OCI-LY7 (cell line): Measurements from ENCODE around the gene RPP25L. TPM values are rescaled to one million over a fixed set of nuclear protein-coding genes. Genes with fewer than 3 reads are reported as not detected.

Source experiments
- BruUV-seq: library from RNA; stranded (reverse); fragments of 400-500 nt; replicated peaks from 2 replicates; lab custom pipeline; 2021; lab: Mats Ljungman, UMichigan
- CTCF ChIA-PET: fragments of 300-600 bp; sonication (Branson Sonifier 250); formaldehyde crosslinking; loops from one replicate; lab custom pipeline; 2022; ENCODE audit warnings: antibody characterized with exemption; ENCODE audit not compliant: unreplicated experiment; lab: Charles Lee
- POLR2A ChIA-PET: fragments of 300-600 bp; sonication (Branson Sonifier 250); formaldehyde crosslinking; loops from one replicate; lab custom pipeline; 2022; ENCODE audit warnings: antibody characterized with exemption; lab: Charles Lee
- DNase-seq: peaks from one replicate; pipeline ENCODE4 v3.0.0-alpha.2; 2015; ENCODE audit warnings: low spot score
- H2AFZ ChIP-seq: fragments of 200-600 bp; sonication (generic), shearing (Covaris generic); 2 replicates; pipeline ENCODE4 v1.6.1; 2014; ENCODE audit warnings: mild to moderate bottlenecking, antibody characterized with exemption, low read length, moderate library complexity
- H3K27ac ChIP-seq: fragments of 200-600 bp; sonication (generic); 2 replicates; pipeline ENCODE4 v1.5.1; 2014; ENCODE audit warnings: mixed run types, low read depth, mild to moderate bottlenecking, moderate library complexity, low read length, inconsistent platforms; ENCODE audit not compliant: poor library complexity, severe bottlenecking
- H3K36me3 ChIP-seq: fragments of 200-600 bp; sonication (generic); 2 replicates; pipeline ENCODE4 v1.6.1; 2014; ENCODE audit warnings: mild to moderate bottlenecking, antibody characterized with exemption, low read length, moderate library complexity, mixed read lengths; ENCODE audit not compliant: insufficient read depth
- H3K4me1 ChIP-seq: fragments of 200-600 bp; sonication (generic); 2 replicates; pipeline ENCODE4 v1.5.1; 2014; ENCODE audit warnings: mild to moderate bottlenecking, low read length; ENCODE audit not compliant: insufficient read depth, poor library complexity, severe bottlenecking
- H3K4me2 ChIP-seq: fragments of 200-600 bp; sonication (generic); 2 replicates; pipeline ENCODE4 v1.6.1; 2014; ENCODE audit warnings: mild to moderate bottlenecking, low read length
- H3K4me3 ChIP-seq: fragments of 200-600 bp; sonication (generic); 2 replicates; pipeline ENCODE4 v1.5.1; 2014; ENCODE audit warnings: mild to moderate bottlenecking, low read depth, low read length; ENCODE audit not compliant: poor library complexity, severe bottlenecking
- H3K79me2 ChIP-seq: fragments of 200-600 bp; sonication (generic); 2 replicates; pipeline ENCODE4 v1.6.1; 2016; ENCODE audit warnings: low read depth, mild to moderate bottlenecking, low read length, moderate library complexity, mixed read lengths; ENCODE audit not compliant: insufficient read depth
- H3K9me2 ChIP-seq: fragments of 200-600 bp; sonication (generic); 2 replicates; pipeline ENCODE4 v1.6.1; 2016; ENCODE audit warnings: mild to moderate bottlenecking, low read length, mixed read lengths; ENCODE audit not compliant: insufficient read depth
- H3K9me3 ChIP-seq: fragments of 200-600 bp; sonication (generic); 2 replicates; pipeline ENCODE4 v1.6.1; 2014; ENCODE audit warnings: mild to moderate bottlenecking, mixed run types, low read length, mixed read lengths
- H4K20me1 ChIP-seq: fragments of 200-600 bp; sonication (generic); 2 replicates; pipeline ENCODE4 v1.6.1; 2014; ENCODE audit warnings: mild to moderate bottlenecking, antibody characterized with exemption, low read length, moderate library complexity, mixed read lengths; ENCODE audit not compliant: insufficient read depth
- CTCF ChIP-seq: fragments of 200-600 bp; sonication (generic); conservative IDR thresholded peaks from 2 replicates; pipeline ENCODE4 v1.5.1; 2014; ENCODE audit warnings: mild to moderate bottlenecking, antibody characterized with exemption, low read length, moderate library complexity, mixed read lengths
- EZH2phosphoT487 ChIP-seq: fragments of 200-600 bp; sonication (generic); IDR thresholded peaks from 2 replicates; pipeline ENCODE4 v1.6.1; 2018; ENCODE audit warnings: low read depth, borderline replicate concordance, mild to moderate bottlenecking, mixed run types, antibody characterized with exemption, low read length, moderate library complexity, mixed read lengths
- intact Hi-C: fragments of 100-400 bp; cut with micrococcal nuclease; formaldehyde crosslinking; loops from one replicate; pipeline ENCODE4 v1.10.0; 2022; ENCODE audit not compliant: unreplicated experiment
- total RNA-seq, 2 experiments: library from RNA; depleted of rRNA in 1 of 2; stranded (reverse); fragments of >200 nt in 1 of 2; shearing (Covaris generic) in 1 of 2; gene quantifications; 2 replicates each; pipeline ENCODE4 v1.2.3, GENCODE V29; 2014 to 2022

The RPP25L gene
- total RNA-seq, 2 experiments from 2014 or later: 33.7 to 40.3 TPM

DNA sequence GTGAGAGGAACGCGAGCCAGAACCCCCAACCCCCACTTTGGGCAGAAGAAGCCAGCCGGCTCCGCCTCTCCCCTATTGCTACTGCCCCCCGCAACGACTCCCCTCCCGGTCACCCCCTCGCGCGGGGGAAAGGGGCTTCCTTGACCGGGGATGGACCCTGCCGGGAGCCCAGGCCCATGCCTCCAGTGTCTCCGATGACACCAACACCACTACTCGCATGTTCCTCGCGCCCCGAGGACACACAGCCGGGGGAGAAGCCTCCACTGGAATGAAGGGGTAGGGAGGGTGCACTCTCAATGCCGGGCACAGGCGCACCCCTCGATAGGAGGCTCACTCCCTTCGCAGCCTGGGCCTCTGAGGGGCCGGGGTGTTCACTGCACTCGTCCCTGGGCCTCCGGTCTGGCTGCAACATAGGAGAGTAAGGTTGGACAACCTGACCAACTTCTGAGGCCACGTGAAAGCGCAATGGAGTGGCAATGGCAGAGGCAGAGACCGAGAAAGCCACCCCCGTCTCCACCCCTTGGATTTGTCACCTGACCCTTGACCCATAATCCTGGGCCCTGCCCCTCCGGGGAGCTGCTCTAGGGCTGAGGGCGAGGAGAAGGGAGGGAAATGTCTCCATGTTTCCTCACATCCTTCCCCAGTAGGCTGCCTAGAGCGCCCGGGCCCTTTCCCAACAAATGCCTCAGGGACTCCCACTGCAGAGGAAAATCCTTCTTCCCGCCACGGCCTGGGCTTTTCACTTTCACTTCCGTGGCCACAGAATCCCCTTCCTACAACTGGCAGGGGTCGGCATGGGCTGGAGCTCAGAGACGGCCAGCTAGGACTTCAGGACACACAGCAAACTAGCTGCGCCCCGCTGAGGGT, 21.3 kb downstream of the RPP25L start:
- no peak overlapping the region for H2AFZ ChIP-seq
- no peak overlapping the region for H3K27ac ChIP-seq
- no peak for DNase-seq
- ChIA-PET POLR2A (no interaction called here), CTCF (no interaction called here)
- H4K20me1 ChIP-seq: no peaks in the 10 kb centered on the region; the same call in 1 of the 2 replicates
- intact Hi-C loops: no loop called here
- no peak overlapping the region for H3K4me3 ChIP-seq
- no peaks in the 10 kb centered on the region for H3K9me3 ChIP-seq
- TF ChIP-seq EZH2phosphoT487: no peak
- no peak for TF ChIP-seq CTCF
- no peaks in the 10 kb centered on the region for H3K79me2 ChIP-seq
- H3K4me2 ChIP-seq: no peak overlapping the region
- no peaks in the 10 kb centered on the region for H3K4me1 ChIP-seq
- no peaks in the 10 kb centered on the region for H3K9me2 ChIP-seq
- H3K36me3 ChIP-seq: no peaks in the 10 kb centered on the region
- no TSS peak for BruUV-seq

DNA sequence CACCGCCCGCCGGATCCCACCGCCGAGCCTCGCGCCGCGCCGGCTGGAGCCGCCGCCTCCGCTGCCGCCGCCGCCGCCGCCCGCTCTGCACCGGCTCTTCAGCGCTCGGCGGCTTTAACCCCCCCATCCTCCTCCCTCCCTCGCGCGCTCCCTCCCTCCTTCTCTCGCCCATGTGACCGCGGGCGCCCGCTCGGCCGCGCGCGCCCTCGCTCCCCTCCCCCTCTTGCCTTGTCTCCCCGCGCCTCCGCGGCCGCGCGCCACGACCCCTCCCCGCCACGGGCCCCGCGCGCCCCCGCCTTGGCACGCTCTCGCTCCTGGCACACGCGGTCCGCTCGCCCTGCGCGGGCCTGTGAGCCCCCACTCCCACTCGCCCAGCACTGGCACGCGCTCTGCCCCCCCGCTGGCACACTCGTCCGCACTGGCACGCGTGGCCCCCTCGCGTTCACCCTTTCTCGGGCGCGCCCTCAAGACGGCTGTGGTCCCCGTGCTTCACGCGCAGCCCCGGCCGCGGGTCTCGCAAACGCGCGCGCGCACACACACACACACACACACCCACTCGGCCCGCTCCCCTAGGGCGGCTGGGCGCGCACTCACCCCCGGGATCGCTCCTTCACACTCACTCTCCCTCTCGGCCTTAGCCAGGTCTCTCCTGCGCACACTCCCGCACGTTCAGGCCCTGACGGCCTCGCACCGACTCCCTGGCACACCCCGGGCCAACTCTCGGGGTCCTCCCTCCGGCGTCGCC, 22.1 kb downstream of the RPP25L start, which contains the start of gene CNTFR:
CNTFR (minus strand) TSS at position 89 of the 745 bp plus-strand sequence. CDS start 20,743 bp downstream, outside the sequence.
- H3K36me3 ChIP-seq: no peaks in the 10 kb centered on the region
- BruUV-seq: no TSS peak
- TF ChIP-seq CTCF (no peak), EZH2phosphoT487 (no peak)
- no peak within 1 kb of the TSS for H3K4me2 ChIP-seq
- no peaks in the 10 kb centered on the region for H3K9me3 ChIP-seq
- ChIA-PET CTCF (no interaction called here), POLR2A (no interaction called here)
- H4K20me1 ChIP-seq: no peaks in the 10 kb centered on the region; the same call in 1 of the 2 replicates
- no peak within 1 kb of the TSS for H2AFZ ChIP-seq
- H3K27ac ChIP-seq: no peak within 1 kb of the TSS
- no peak for DNase-seq
- intact Hi-C loops: no loop called here
- no peak within 1 kb of the TSS for H3K4me3 ChIP-seq
- H3K79me2 ChIP-seq: no peaks in the 10 kb centered on the region
- no peaks in the 10 kb centered on the region for H3K9me2 ChIP-seq
- H3K4me1 ChIP-seq: no peaks in the 10 kb centered on the region
